Brain microvascular endothelial cell (primary cell): Measurements from ENCODE around the gene BPTF.

ENCODE experiments used
- DNase-seq: peaks from one replicate; pipeline ENCODE4 v3.0.0-alpha.2; 2020
- H3K27ac ChIP-seq: fragments of 250-450 bp; sonication (Bioruptor Pico); 2 replicates; pipeline ENCODE4 v1.5.1; 2020; ENCODE audit warnings: mild to moderate bottlenecking, moderate library complexity
- H3K27me3 ChIP-seq: fragments of 250-450 bp; sonication (Bioruptor Pico); replicated peaks from 2 replicates; pipeline ENCODE4 v1.5.1; 2020; ENCODE audit warnings: mild to moderate bottlenecking
- H3K36me3 ChIP-seq: fragments of 250-450 bp; sonication (Bioruptor Pico); replicated peaks from 2 replicates; pipeline ENCODE4 v1.5.1; 2020; ENCODE audit warnings: mild to moderate bottlenecking
- H3K4me3 ChIP-seq: 2 replicates; pipeline ENCODE4 v1.5.1; 2011; ENCODE audit warnings: low read depth, mild to moderate bottlenecking, control low read depth, low read length, moderate library complexity
- CTCF ChIP-seq: IDR thresholded peaks from 2 replicates; pipeline ENCODE4 v1.5.1; 2011; ENCODE audit warnings: low read depth, mild to moderate bottlenecking, moderate library complexity, low read length, control low read depth, inconsistent platforms; ENCODE audit errors: missing control alignments
- in situ Hi-C: cut with HindIII; loops from 2 replicates; pipeline ENCODE4 v1.10.0; 2017; ENCODE audit warnings: low sequenced_read_pairs, low pct_ligation_motif_present

Gene BPTF

GRCh38 chr17:67982034-67982640 lies 156.8 kb downstream of the BPTF start:
- in situ Hi-C loops: no loop called here
- Histone ChIP-seq H3K27me3 (no peaks in the 10 kb centered on the region), H3K27ac (no peak overlapping the region), H3K4me3 (no peak overlapping the region), H3K36me3 (no peaks in the 10 kb centered on the region)
- TF ChIP-seq CTCF: no peak
- DNase-seq: no peak

GRCh38 chr17:67982686-67983382 lies 157.5 kb downstream of the BPTF start:
- Histone ChIP-seq H3K4me3 (no peak overlapping the region), H3K36me3 (no peaks in the 10 kb centered on the region), H3K27me3 (no peaks in the 10 kb centered on the region), H3K27ac (no peak overlapping the region)
- no peak for DNase-seq
- TF ChIP-seq CTCF: no peak
- in situ Hi-C loops: no loop called here

GRCh38 chr17:67983383-67983688 lies 158.0 kb downstream of the BPTF start:
- no peak overlapping the region for H3K27ac ChIP-seq
- DNase-seq: no peak
- no peak for TF ChIP-seq CTCF
- no peaks in the 10 kb centered on the region for H3K27me3 ChIP-seq
- no peak overlapping the region for H3K4me3 ChIP-seq
- in situ Hi-C loops: no loop called here
- no peaks in the 10 kb centered on the region for H3K36me3 ChIP-seq

GRCh38 chr17:67990909-67991308 lies 165.6 kb downstream of the BPTF start:
- Histone ChIP-seq H3K4me3 (no peak overlapping the region), H3K27me3 (no peaks in the 10 kb centered on the region), H3K27ac (no peak overlapping the region), H3K36me3 (no peaks in the 10 kb centered on the region)
- in situ Hi-C loops: no loop called here
- no peak for DNase-seq
- no peak for TF ChIP-seq CTCF

GRCh38 chr17:67992548-67993152 lies 167.3 kb downstream of the BPTF start:
- no peak for DNase-seq
- in situ Hi-C loops: no loop called here
- H3K36me3 ChIP-seq: no peaks in the 10 kb centered on the region
- no peaks in the 10 kb centered on the region for H3K27me3 ChIP-seq
- peak overlapping the region; percentile 69 for H3K4me3 ChIP-seq
- no peak for TF ChIP-seq CTCF
- peak overlapping the region; percentile 75 for H3K27ac ChIP-seq
